EH (cell line): ENCODE results near the gene CTCFL.

Source experiments
- DNase-seq: peaks from one replicate; pipeline ENCODE4 v3.0.0-alpha.2; 2015; ENCODE audit warnings: low read depth

Gene CTCFL

DNA sequence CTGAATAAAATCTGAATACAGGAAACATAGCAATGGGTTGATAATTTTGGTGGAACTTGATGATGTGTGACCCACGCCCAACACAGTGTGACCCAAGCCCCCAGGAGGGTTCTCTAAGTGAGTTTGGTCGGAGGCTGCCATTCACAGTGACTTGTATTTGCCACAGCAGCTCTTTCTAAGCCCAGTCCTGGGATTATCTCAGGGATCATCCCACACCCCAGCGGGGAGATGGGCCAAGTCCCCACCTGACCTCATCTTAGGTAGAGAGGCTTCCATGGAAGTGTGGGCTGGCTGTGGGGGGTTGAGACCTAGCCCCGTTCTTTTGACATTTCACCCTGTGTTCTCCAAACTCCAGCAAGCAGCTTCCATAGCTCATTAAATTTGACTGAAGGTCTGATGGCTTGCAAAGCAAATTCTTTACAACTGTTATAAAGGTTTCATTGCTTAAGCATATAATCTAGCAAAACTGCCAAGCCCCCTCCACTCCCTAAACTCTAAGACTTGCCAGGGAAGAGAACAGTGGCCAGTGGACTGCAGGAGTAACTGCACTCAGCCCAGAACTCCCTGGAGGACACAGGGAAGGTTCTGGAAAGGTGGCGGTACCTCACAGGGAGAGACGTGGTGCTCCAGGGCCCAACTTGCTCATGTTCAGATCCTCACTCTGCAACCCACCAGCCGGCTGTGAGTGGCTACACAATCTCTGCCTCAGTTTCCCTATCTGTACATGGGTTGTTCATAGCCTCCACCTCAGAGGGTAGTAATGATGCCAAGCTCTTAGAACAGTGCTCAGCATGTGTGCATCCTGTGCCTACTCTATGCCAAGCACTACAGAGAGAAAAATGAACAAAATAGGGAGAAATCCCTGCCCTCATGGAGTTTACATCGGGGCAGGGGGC lies 35.0 kb upstream of the CTCFL start:
- no peak for DNase-seq

DNA sequence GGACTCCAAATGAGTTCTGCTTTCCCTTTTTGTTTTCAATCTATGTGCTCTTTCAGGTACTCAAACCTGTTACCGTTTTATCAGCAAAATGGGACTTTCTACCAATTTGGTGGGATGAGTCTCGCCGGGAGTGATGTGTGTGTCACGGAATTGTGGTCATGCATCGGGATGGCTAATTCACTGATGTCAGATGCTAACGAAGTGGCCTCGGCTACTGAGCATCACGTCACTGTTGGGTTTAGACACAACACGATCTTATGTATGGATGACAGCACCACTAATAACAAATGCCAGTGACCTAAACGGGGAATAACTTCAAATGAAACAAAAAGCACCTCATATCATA lies 34.3 kb upstream of the CTCFL start:
- no peak for DNase-seq

DNA sequence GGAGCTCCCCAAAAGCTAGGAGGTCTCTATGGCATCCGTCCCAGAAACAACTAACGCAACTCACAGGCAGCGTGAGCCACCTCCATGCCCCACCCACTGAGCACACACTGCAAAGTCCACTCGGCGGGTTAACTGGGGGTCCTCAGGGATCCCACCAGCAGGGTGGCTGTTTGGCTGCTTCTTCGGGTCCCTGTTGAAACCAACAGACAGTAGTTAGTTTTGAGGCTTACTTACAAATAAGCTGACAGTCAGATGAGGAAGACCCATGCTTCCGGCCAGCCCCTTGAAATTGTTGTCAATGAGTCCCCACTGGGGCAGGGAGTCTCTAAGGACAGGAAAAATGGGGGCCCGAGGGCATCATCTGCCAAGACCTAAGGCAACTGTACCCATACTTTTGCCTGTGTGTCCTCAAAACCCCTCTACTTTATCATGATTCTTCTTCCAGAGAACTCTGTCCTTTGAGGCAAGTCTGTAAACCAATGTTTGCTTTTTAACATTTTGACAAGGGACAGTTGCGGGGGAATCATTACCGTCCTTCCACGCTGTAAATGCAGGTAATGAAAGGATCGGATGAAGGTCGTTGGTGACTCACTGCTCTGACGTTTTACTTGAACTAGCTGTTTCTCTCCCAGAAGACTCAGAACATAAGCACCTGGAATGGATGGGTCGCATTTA lies 33.8 kb upstream of the CTCFL start:
- no peak for DNase-seq

DNA sequence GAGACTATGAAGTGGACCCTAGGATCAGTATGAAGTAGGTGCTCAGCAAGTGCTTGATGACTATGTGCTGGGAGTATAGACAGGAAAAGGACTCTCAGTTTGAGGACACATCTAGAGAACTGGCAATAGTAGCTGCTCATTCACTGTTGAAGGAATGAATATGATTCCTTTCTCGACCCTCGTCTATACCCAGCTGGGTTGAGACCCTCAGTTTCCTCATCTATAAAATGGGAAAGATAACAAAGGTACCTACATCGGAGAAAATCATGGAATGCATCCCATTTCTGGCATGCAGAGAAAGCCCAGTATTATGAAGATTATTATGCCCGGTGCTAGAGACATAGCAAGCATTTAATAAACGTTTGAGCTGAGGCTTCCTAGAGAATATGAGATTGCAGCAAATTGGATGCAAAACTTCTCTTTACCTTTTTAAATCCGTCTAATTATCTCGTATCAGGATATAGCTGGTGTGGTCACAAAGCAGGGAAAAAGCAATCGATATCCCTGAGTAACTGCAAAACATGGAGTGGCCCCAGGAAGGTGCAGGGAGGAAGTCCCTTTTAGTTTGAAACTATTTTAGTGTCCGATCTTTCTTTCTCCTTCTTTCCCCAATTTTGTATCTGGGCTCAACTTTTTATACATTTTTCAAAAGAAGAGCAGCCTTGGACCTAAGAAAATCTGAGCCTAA lies 33.1 kb upstream of the CTCFL start:
- DNase-seq = no peak

DNA sequence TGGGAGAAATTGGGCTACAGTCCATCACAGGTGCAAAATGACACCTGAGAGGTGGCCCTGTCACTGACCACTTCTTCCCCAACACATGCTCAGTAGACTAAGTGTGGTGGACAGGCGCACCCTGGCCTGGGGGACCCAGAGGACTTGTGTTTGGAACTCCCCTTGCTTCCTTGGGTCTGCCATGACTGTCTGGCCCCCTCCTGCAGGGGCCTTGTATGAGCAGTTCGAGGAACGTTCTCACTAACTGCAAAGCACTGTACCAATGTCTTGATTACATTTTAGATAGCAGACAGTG lies 32.0 kb upstream of the CTCFL start:
- no peak for DNase-seq

DNA sequence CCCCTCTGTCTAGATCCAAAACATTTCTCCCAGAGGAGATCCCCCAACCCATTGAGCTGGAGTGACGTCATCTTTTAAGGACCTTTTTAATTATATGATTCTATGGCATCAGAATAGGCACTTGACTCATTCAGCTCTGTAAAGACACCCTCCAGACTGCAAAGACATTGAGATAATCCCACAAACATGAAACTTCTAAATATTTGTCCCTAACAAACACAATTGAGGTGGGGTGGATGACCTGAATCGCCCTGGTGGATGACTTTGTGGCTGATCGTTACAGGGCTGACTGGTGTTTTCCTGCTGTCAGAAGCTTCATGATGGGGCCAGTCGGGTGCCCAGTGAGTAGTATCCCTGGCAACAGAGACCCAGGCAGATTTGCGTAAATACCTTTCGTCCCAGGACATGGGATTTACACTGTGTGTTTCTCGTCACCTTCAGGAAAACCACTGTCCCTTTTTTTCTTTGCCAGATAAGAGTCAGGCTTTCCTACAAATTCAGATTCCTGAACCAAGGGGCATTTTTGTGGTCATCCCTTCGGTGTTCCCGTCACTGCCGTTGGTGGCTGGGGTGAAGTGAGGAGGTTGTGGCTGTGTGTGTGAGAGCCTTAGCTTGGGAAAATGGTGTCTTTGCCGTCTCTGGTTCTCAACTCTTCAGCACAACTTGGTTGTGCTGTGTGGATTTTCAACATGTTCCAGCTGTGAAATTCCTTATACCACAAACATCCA lies 30.7 kb upstream of the CTCFL start:
- no peak for DNase-seq

DNA sequence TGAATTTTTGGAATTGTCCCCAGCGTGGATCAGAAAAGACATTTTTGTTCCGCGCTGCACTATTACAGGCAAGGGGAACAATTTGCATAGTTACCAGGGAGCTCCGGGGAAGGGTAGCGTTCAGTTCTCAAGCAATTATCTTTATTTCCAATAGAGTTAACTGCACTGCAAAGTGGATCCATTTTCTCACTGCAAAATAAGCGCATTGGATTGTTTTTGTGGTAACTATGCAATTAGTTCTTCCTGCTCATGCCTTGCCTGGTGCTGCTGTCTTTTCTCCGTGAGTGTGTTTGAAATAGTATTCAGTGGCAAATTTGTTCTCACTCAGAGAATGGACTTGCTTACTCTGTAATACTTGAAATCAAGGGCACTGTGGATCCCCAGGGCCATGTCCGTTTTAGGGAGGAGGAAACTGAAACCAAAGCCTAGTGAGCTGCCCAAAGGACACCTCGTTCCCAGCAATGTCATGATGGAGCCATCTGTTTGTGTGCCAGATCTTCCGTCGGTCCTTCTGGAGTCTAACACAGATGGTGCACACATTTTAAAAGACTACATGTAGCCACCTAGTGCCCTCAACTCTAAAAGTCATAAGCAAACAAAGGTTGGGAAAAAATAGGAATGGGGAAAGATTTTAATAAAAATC lies 28.6 kb upstream of the CTCFL start:
- no peak for DNase-seq

DNA sequence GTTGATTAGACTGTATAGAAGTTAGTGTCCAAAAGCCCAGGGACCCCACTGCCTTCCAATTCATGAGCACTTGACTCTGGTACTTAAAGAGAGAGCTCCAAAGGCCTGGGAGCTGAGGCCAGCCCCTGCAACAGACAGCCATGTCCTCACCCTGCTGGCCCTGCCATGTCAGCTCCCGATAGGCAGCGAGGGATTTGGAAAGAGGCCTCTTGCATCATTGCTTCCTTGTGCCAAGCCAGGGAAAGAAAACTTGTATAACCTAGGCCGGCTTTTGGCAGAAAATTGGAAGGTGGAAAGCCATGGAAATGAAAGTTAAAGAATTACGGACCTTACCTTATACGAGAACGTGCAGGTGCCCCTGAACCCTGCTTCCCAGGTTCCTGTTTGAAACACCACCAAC lies 27.5 kb upstream of the CTCFL start:
- no peak for DNase-seq

DNA sequence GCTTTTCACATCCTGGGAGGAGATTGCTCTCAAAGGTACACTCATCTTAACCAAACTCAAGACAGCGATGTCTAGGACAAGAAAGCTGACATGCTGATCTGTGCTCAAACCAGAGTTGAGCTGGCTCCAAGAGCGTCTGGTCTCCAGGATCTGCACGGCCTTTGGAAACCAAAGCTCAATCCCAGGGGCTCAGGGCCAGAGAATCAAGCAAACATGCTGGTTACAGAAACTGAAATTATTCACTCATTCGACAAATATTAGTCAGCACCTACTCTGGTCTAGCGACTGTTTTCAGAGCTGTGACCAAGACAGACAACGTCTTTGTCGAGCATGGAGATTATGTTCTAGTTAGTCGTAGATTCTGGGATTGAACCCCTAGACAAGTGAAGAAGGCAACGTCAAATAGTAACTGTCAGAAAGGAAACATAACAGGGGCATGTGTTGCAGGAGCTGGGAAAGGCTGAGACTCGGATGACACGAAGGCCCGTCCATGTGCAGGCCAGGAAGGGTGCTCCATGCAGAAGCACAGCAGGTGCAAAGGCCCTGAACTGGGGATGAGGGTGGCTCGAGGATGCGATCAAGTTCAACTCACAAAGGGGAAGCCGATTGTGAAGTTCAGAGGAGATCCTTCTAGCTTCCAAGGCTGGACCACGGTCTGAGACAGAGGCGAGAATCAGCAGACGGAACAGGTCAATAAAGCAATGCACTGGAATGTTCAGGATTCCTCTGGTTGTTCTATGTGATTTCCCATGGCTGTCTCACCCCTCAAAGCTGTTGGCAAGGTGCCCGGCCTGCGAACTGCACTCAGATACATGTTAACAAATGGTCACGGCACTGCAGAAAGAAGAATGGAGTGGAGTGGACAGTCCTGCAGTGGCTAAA lies 23.5 kb upstream of the CTCFL start:
- peak; percentile 3 for DNase-seq

DNA sequence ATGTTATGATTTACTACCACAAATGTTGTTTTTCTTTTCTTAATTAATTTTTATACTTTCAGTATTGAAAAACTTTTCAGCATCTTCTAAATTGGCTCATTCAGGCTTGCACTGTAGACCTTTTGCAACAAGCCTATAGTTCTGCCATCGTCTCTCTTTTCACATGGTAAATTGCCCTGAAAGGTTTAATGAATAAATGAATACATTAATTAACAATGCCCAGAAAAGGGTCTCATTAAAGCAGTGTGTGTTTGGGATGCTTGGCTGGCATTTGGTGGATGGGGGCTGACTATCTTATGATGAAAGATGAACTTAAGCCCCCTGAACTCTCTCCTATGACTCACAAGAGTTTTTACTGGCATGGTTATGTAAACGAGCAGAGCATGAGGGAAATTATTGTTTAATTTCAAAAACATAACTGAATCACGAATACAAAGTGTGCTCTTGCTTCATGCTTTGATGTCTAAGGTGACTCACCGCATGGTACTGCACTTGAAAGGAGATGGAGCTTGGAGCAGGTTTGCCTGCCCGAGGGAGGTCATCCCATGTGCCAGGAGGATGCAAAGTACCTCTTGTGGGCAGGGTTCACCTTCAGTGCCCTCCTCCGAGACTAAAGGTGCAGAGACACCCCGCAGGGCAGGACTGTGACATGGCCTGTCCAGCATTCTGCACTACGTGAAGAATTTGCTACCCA lies 22.2 kb upstream of the CTCFL start:
- no peak for DNase-seq

DNA sequence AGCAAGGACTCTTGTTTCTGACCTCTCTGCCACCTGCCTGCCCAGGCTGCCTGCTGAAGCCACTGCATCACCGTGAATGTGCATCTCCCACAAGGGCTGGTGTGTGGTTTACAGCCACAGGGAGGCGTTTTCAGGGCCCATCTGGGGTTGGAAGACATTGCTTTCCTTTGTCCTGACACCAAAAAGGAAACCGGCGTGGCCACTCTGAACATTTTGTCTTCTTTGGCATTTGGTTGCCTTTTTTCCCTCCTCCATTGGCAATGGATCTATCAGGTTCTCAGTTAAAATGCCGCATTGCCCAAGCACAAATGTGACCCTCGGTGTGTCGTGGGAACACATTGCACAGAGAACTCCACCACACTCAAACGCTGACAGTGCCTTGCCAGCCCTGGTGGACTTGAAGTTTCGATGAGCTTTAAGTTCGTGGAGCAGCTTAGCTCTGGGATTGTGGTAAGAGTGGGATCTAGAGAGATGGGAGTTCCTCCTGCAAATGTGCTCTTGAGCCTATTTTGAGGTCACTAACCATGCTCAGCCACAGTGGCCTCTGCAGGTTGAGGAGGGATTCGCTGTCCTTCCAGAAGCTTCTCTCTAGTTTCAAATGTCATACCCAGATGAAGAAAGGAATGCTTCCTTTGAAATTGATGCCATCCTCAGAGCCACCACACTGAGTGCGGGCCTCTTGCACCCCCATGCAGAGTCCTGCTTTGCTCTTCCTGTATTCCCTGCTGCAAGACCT lies 21.2 kb upstream of the CTCFL start:
- no peak for DNase-seq

DNA sequence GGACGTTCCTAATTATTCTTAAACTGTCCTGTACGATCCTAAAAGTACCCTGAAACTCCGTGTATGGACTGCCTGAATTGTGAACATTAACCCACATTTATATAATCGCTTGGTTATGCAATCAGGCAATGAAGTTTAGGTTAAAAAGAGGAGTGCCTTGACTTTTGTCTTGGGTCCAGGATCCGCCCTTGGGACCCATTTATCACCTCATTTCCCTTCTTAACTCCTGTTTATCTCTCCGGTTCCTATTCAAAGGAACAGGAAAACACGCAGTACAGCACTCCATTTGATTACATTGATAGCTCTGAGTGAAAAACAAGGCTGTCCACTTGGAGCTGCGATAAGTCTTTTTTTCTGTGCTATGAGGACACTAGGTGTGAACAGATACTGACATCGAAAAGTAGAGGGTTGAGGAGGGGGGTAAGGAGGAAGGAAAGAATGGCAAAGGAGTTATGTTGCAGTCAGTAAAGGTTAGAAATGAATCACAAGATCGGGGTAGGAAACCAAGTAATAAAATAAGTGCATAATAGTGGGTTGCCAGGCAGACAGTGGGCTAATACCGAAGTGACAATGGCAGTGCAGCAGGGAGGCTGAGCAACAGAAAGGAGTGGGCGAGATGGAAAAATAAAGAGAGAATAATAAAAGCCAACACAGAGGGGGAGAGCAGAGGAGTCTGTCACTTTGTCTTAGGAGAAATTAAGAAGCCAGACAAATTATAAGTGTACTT lies 20.1 kb upstream of the CTCFL start:
- no peak for DNase-seq

DNA sequence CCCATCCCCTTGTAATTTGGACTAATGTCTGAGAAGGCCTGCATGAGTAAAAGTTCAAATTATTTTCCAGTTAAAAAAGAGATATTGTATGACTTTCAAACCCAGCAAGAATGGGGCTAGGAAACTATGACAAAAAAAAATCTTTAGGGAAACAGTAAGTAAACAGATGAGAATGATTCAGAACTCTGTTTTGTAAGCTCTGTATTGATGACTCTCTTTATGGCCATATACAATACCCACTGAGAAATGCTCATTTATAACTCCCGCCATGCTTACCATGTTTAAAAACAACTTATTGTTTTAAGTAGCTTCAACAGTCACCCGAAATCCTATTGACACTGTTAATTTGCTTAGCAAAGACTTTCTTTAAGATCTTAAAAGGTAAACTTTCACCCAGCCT lies 18.8 kb upstream of the CTCFL start:
- DNase-seq = no peak

DNA sequence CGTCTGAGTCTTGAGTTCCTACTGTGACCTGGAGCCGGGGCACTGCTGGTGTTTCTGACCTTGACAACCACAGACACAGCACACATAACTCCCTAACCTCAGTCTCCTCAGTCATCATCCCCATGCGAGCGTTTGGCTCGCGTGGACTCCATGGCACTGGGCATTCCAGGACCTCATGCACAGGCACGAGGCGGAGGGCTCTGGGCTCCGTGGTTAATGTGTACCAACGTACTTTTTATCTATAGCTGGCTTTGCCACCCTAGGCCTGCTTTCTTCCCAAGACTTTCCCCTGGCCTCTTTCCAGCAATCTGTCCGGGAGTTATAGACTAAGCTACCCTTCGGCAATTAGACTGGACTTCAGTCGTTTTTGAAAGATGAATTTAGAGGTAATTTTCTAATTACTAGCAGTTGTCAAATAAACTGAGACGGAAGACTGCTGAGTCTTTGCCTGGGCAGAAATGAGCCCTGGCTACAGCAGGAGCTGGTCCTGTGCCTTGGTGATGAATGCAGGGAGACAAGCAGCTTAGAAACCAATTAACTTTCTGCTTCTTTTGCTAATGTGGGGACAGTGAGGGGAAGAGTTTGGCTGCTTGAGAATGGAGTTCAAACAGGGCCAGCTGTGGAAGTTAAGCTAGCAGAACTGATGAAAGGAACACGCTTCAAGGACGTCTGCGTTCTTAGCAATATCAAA lies 16.1 kb upstream of the CTCFL start:
- DNase-seq = no peak

DNA sequence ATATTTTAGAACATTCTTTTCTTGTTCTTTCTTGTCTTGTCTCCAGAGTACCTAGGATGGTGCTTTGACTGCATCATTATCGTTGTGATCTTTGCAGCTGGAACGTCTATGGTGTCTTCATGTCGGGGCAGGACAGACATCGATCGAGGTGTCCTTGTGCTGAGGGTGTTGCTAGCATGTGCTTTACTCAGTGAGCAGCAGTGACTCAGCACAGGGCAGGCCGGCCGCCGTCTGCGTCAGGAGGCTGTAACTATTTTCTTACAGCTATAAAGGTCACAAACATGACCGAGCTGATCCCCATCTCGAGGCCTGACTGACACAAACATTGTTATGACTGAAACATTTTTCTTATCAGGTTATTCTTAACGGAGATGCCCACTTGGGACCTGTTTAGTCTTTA lies 14.9 kb upstream of the CTCFL start:
- DNase-seq = no peak

DNA sequence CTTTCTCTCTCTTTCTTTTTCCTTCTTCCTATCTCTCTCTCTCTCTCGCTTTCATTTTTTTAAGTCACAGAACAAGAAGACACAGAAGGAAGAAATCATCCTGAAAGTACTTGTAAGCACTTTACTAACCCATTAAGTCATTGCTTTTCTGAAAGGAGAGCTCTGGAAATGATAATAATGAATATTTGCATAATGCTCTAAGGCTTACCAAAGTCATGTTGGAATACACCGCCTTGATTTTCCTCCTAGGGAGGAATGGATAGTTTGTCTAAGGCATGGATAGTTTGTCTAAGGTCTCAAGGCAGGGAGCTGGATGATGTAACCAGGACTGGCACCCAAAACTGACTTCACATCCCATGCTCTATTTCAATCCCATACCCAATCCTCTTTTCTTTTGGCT lies 12.9 kb upstream of the CTCFL start:
- DNase-seq = no peak

DNA sequence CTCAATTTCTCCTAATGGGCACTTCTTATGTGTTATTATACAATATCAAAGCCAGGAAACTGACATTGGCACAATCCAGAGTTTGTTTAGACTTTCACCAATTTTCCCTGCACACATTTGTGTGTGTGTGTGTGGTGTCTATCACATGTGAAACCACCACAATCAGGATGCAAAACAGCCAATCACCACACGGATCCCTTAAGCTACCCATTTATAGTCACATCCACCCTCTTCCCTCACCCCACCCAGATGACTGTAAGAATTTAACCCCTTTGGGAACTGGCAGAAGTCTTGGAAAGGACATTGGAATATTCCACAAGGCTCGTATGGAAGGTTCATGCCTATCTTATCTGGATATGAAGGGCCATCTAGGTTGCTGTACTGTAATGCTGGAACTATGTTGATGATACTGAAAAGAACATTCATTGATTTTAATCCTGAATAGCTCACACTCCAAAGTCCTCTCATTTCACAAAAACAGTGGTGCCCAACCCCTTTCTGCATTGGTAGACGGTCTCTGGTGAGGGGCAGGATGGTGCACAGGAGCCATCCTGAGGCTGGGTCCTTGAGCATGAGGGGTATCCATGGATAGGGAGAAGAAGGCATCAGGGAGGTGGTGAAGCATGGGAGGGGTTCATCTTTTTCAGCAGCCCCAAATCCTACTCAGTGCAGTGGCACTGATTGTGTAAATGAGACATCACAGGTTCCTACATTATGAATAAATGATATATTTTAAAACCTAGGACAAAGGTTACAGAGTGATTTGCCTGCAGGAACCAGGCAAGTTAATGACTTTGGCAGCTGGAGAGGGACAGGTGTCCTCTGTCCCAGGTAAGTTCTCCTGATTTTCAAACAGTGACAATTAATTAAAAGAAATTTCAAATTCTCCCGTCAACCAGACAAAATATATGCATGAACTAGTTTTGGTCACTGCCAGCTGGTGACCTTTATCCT lies 12.1 kb upstream of the CTCFL start:
- no peak for DNase-seq
